ENCODE results near the gene CEP164.

Gene CEP164

GRCh38 chr11:117327567-117328374 is at the start of gene CEP164:
TSS of gene CEP164 (plus strand) at chr11:117327854. CDS start at chr11:117338587, 10,733 bp downstream.
- FAIRE-seq (peak; percentile 98), DNase-seq (ENCODE audit: extremely low spot score, insufficient read length, low read depth) (peak; percentile 98)

- DNase-seq (ENCODE audit: extremely low spot score, insufficient read length, low read depth), result no peak
- no peak for FAIRE-seq
These were observed 49.3 kb upstream of the CEP164 start for GRCh38 chr11:117278347-117278746.

GRCh38 chr11:117279711-117280376 is 47.8 kb upstream of the CEP164 start:
- FAIRE-seq, result no peak
- DNase-seq (ENCODE audit: extremely low spot score, insufficient read length, low read depth), result no peak

DNA sequence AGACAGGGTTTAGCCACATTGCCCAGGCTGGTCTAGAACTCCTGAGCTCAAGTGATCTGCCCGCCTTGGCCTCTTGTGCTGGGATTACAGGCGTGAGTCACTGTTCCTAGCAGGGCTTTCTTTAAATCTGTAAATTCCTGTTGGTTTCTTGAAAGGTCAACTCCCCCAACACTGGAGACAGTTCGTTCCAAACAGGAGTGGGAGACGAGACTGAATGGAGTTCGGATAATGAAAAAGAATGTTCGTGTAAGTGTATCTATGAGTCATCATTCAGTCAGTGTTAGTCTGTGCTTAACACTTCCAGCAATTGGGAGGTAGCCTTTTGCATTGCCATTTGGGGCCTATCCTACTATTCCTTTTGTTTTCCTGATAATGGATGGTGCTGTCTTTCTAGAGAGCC is 46.5 kb upstream of the CEP164 start:
- no peak for FAIRE-seq
- no peak for DNase-seq (ENCODE audit: extremely low spot score, insufficient read length, low read depth)

- DNase-seq (ENCODE audit: extremely low spot score, insufficient read length, low read depth), result no peak
- FAIRE-seq, result no peak
These were observed 45.8 kb upstream of the CEP164 start for GRCh38 chr11:117281869-117282268.

DNA sequence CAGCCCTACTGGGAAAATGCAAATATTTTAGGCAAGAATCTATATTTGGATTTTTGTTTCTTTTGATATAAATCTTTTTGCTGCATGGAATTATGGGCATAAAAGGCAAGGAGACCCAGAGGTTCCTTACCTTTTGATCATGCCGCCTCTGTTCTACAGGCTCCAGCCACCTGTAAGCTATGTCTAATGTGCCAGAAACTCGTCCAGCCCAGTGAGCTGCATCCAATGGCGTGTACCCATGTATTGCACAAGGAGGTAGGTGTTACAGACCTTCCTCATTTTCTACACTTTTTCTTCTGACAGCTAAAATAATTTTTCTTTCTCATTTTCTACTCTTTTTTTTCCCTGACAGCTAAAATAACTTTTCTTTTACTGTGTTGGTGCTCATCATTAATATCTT is 44.7 kb upstream of the CEP164 start:
- no peak for FAIRE-seq
- DNase-seq (ENCODE audit: extremely low spot score, insufficient read length, low read depth), result no peak

DNA sequence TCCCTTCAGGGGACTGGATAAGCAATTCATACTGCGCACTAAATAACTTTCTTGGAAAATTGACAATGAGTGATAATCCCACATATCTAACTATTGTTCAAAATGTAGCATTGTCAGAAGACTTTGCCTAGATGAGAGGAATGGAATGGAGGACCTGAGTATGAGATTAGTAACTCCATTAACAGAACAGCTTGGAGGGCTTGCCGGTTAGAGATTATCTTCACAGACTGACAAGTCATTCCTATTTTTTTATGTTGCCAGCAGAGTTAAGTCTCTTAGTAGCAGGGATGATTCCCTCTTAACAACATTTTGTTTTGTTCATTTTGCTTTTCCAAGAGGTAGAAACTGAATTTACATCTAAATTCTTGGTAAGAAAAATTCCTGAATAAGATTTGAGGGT is 43.6 kb upstream of the CEP164 start:
- FAIRE-seq (no peak), DNase-seq (ENCODE audit: extremely low spot score, insufficient read length, low read depth) (no peak)

GRCh38 chr11:117286588-117286987 is 41.1 kb upstream of the CEP164 start:
- DNase-seq (ENCODE audit: extremely low spot score, insufficient read length, low read depth), result no peak
- FAIRE-seq, result no peak

GRCh38 chr11:117287668-117288067 is 40.0 kb upstream of the CEP164 start:
- no peak for DNase-seq (ENCODE audit: extremely low spot score, insufficient read length, low read depth)
- FAIRE-seq, result no peak

GRCh38 chr11:117289795-117290194 is 37.9 kb upstream of the CEP164 start:
- no peak for DNase-seq (ENCODE audit: extremely low spot score, insufficient read length, low read depth)
- no peak for FAIRE-seq

DNA sequence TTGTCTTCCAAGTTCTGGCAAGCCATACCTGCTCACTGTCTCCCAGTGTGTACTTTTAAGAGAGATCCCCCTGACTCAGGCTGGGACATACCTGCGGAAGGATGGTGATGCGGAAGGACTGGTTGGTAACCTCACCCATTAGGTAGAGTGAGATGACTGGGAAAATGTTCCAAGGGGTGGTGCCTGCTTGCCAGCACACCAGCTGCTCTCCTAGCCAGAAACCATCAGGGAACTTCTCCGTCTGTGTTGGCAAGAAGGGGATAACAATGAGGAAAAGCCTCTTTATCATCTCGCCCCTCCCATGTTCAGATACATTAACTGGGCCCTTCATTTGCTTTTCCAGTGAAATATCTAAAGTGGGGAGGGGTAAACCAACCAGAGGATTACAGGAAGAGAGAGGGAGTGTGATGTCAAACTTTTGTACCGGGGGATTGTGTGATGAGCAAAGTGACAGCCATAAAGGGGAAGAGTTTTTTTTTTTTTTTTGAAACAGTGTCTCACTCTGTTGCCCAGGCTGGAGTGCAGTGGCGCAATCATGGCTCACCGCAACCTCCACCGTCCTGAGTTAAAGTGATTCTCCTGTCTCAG is 36.8 kb upstream of the CEP164 start, which contains the start of gene BACE1-AS:
TSS of gene BACE1-AS (plus strand) at position 538 of the 588 bp plus-strand sequence.
- DNase-seq (ENCODE audit: extremely low spot score, insufficient read length, low read depth), result no peak
- FAIRE-seq, result no peak

DNA sequence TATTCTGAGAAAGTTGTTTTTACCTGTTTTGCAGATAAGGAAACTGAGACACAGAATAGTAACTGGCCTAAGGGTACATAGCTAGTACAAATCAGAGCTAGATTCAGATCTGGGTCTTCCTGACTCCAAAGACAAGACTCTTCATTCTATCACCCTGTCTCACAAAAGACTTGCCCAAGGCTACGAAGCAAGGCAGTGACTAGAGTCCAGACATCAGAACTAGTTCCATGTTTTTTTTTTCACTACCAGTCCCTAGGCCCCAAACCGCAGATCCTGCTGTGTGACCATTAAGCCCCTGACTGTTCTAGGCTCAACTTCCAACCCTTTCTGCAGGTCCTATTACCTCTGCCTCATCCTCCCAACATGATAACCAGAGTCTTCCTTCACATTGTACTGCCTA is 35.0 kb upstream of the CEP164 start:
- FAIRE-seq (no peak), DNase-seq (ENCODE audit: extremely low spot score, insufficient read length, low read depth) (no peak)

GRCh38 chr11:117295438-117296137 is 32.1 kb upstream of the CEP164 start:
- FAIRE-seq (no peak), DNase-seq (ENCODE audit: extremely low spot score, insufficient read length, low read depth) (no peak)

- FAIRE-seq, result no peak
- DNase-seq (ENCODE audit: extremely low spot score, insufficient read length, low read depth), result no peak
These were observed 30.8 kb upstream of the CEP164 start for GRCh38 chr11:117296881-117297280.

GRCh38 chr11:117298195-117298594 is 29.5 kb upstream of the CEP164 start:
- DNase-seq (ENCODE audit: extremely low spot score, insufficient read length, low read depth) (no peak), FAIRE-seq (no peak)

- FAIRE-seq, result peak; percentile 33
- DNase-seq (ENCODE audit: extremely low spot score, insufficient read length, low read depth), result no peak
These were observed 28.0 kb upstream of the CEP164 start for GRCh38 chr11:117299351-117300282.

DNA sequence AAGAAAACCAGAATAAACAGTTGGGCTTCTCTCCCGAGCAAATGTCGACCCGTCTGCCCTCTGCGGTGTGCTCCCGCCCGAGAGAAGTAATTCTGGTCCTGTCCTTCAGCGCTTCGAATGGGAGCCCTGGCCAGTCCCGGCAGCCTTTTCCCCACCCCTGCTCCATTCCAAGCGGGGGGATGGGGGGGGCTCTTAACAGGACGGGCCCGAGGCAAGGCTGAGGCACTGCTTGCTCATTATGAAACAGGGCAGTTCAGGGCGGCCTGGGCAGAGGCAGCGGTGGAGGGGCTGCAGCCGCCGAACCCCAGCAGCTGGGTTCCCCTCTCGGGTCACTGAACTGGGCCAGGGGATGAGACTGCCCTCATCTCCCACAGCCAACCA is 27.4 kb upstream of the CEP164 start:
- DNase-seq (ENCODE audit: extremely low spot score, insufficient read length, low read depth) (no peak), FAIRE-seq (no peak)

- DNase-seq (ENCODE audit: extremely low spot score, insufficient read length, low read depth), result no peak
- FAIRE-seq, result no peak
These were observed 26.9 kb upstream of the CEP164 start for GRCh38 chr11:117300773-117301172.

GRCh38 chr11:117302228-117302627 is 25.4 kb upstream of the CEP164 start:
- FAIRE-seq (no peak), DNase-seq (ENCODE audit: extremely low spot score, insufficient read length, low read depth) (no peak)
